Thyroid gland (tissue), 4 donors: ENCODE measurements around the gene OSBPL1A. TPM values are rescaled to one million over a fixed set of nuclear protein-coding genes. Genes with fewer than 3 reads are reported as not detected.
A peak's percentile ranks its signal among the peaks of the same experiment; 100 is the strongest.

ENCODE experiments used
- DNase-seq, 2 donors: peaks; one replicate each; pipeline ENCODE4 v3.0.0-alpha.2; 2019
- H3K27ac ChIP-seq, 3 donors: fragments of 200-600 bp; sonication (generic); 1 replicate in 2 of 3; 2 replicates in 1 of 3; pipeline ENCODE4 v1.5.1; 2016 to 2019; ENCODE audit warnings: mild to moderate bottlenecking in 1 of 3, moderate library complexity in 1 of 3
- H3K27me3 ChIP-seq: fragments of 200-600 bp; sonication (generic); one replicate; pipeline ENCODE4 v1.5.1; 2019
- H3K36me3 ChIP-seq, 2 donors: fragments of 200-600 bp; sonication (generic); one replicate each; pipeline ENCODE4 v1.5.1; 2016 to 2019
- H3K4me1 ChIP-seq, 2 donors: fragments of 200-600 bp; sonication (generic); one replicate each; pipeline ENCODE4 v1.5.1; 2017 to 2019
- H3K4me3 ChIP-seq, 3 donors: fragments of 200-600 bp; sonication (generic); replicated peaks in 1 of 3; 1 replicate in 2 of 3; 2 replicates in 1 of 3; pipeline ENCODE4 v1.5.1; 2016; ENCODE audit warnings: mild to moderate bottlenecking in 1 of 3
- H3K9me3 ChIP-seq: fragments of 200-600 bp; sonication (generic); one replicate; pipeline ENCODE4 v1.5.1; 2017
- CTCF ChIP-seq, 6 experiments: fragments of 200-600 bp in 3 of 6; fragments of 450-650 bp in 3 of 6; sonication (generic) in 3 of 6; IDR thresholded peaks; one replicate each; pipeline ENCODE4 v1.5.1; 2016 to 2019; ENCODE audit warnings: antibody characterized with exemption in 6 of 6, mild to moderate bottlenecking in 2 of 6, inconsistent platforms in 1 of 6, moderate library complexity in 1 of 6
- POLR2A ChIP-seq, 2 donors: fragments of 450-650 bp; IDR thresholded peaks; one replicate each; pipeline ENCODE4 v1.6.1; 2017; ENCODE audit warnings: antibody characterized with exemption in 2 of 2, mild to moderate bottlenecking in 2 of 2, moderate library complexity in 1 of 2
- WGBS, 2 donors: methylation state at CpG; one replicate each; pipeline ENCODE4 v1.1.5; 2017; 5-methylcytosine and 5-hydroxymethylcytosine counted together
- intact Hi-C: fragments of 100-400 bp; cut with DNase I; formaldehyde crosslinking; loops from one replicate; pipeline ENCODE4 v1.15.1; 2023
- total RNA-seq, 4 donors: library from RNA; depleted of rRNA; stranded (reverse); fragments of >200 nt; gene quantifications; one replicate each; pipeline ENCODE4 v1.2.3, GENCODE V29; 2016

OSBPL1A gene
- total RNA-seq: 10 to 100 TPM; 47.0 to 57.4 (median 48.2) TPM

- Histone ChIP-seq H3K4me3 (peak within 1 kb of the TSS; percentile 26 to 82 (median 59)), H3K9me3 (no peaks in the 10 kb centered on the region), H3K27ac (peak within 1 kb of the TSS; percentile 54 to 97 (median 83)), H3K4me1 (peaks cover 5 to 12% of the 10 kb centered on the region in 2 donors), H3K27me3 (no peaks in the 10 kb centered on the region), H3K36me3 (no peaks in the 10 kb centered on the region)
- WGBS, 2 donors: 2 to 8% methylated on average over 11 to 35 of the region's 55 CpGs
- intact Hi-C loops: loop anchor here (10.0 kb wide), 1 partner anchor 957 kb away; the partner anchor contains the start of gene ZNF521
- no peak for TF ChIP-seq CTCF (IDR thresholded peaks at IDR 0.05)
- TF ChIP-seq POLR2A (IDR thresholded peaks at IDR 0.05): peak; percentile 35 to 76
- peak; percentile 96 to 98 for DNase-seq
Measured at GRCh38 chr18:24397694-24398368, at the start of gene OSBPL1A. OSBPL1A (minus strand) TSS chr18:24397824; CDS start chr18:24377533, 20,291 bp downstream.

- H3K36me3 ChIP-seq: peaks cover 39 to 54% of the 10 kb centered on the region in 2 donors
- intact Hi-C loops: no loop called here
- H3K4me3 ChIP-seq: no peak overlapping the region
- TF ChIP-seq CTCF (IDR thresholded peaks at IDR 0.05): no peak
- no peaks in the 10 kb centered on the region for H3K4me1 ChIP-seq
- H3K27me3 ChIP-seq: no peaks in the 10 kb centered on the region
- DNase-seq: no peak
- H3K9me3 ChIP-seq: no peaks in the 10 kb centered on the region
- no peak overlapping the region for H3K27ac ChIP-seq
- 94 to 95% methylated on average over 1 of the region's 1 CpG for WGBS, 2 donors
Measured at GRCh38 chr18:24446953-24447538, 49.4 kb upstream of the OSBPL1A start.

GRCh38 chr18:24446453-24446852 lies 48.8 kb upstream of the OSBPL1A start:
- H3K27me3 ChIP-seq: no peaks in the 10 kb centered on the region
- no peaks in the 10 kb centered on the region for H3K4me1 ChIP-seq
- intact Hi-C loops: no loop called here
- H3K36me3 ChIP-seq: peaks cover 45 to 54% of the 10 kb centered on the region in 2 donors
- 96 to 100% methylated on average over 1 of the region's 1 CpG for WGBS, 2 donors
- H3K27ac ChIP-seq: no peak overlapping the region
- no peak for TF ChIP-seq CTCF (IDR thresholded peaks at IDR 0.05)
- TF ChIP-seq POLR2A (IDR thresholded peaks at IDR 0.05): no peak
- no peak overlapping the region for H3K4me3 ChIP-seq
- no peak for DNase-seq
- no peaks in the 10 kb centered on the region for H3K9me3 ChIP-seq

- no peak for DNase-seq
- no peak for TF ChIP-seq CTCF (IDR thresholded peaks at IDR 0.05)
- TF ChIP-seq POLR2A (IDR thresholded peaks at IDR 0.05): no peak
- no peaks in the 10 kb centered on the region for H3K9me3 ChIP-seq
- no peak overlapping the region for H3K27ac ChIP-seq
- WGBS, 2 donors: 84 to 87% methylated on average over 2 of the region's 2 CpGs
- H3K36me3 ChIP-seq: peaks cover 30 to 36% of the 10 kb centered on the region in 2 donors
- H3K4me3 ChIP-seq: no peak overlapping the region
- H3K27me3 ChIP-seq: no peaks in the 10 kb centered on the region
- intact Hi-C loops: no loop called here
- H3K4me1 ChIP-seq: no peaks in the 10 kb centered on the region
Measured at GRCh38 chr18:24443870-24444269, 46.2 kb upstream of the OSBPL1A start.

- H3K27me3 ChIP-seq: no peaks in the 10 kb centered on the region
- H3K4me3 ChIP-seq: no peak overlapping the region
- 98% methylated on average over 1 of the region's 1 CpG for WGBS, 2 donors
- H3K36me3 ChIP-seq: peaks cover 9 to 11% of the 10 kb centered on the region in 2 donors
- no peaks in the 10 kb centered on the region for H3K4me1 ChIP-seq
- no peaks in the 10 kb centered on the region for H3K9me3 ChIP-seq
- H3K27ac ChIP-seq: no peak overlapping the region
- intact Hi-C loops: no loop called here
- TF ChIP-seq CTCF (IDR thresholded peaks at IDR 0.05) (no peak), POLR2A (IDR thresholded peaks at IDR 0.05) (no peak)
- no peak for DNase-seq
Measured at GRCh38 chr18:24436939-24437338, 39.3 kb upstream of the OSBPL1A start.
